ENCODE data around the gene IGFBP5. TPM values are rescaled to one million over a fixed set of nuclear protein-coding genes. Genes with fewer than 3 reads are reported as not detected.

The IGFBP5 gene
- total RNA-seq, 1 donor from 2014 or later = 150 TPM

DNA sequence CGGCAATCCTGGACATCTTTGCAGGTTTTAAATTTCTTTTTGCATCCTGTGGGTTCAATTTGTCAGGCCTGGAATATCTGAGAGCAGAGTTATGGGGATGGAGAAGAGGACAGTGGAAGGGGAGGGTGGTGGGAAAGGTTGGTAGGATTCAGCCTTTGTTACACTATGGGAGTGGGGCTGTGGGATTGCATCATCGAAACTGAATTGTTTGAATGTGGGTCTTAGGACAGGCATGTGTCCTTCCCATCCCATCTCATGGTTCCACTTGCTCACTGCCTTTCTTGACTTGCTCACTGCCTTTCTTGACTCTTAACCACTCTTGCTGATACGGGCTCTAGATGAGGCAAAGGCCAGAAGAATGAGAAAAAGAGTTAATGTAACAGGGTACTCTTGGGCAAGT, 49.2 kb downstream of the IGFBP5 start:
- TF ChIP-seq EZH2phosphoT487 (IDR thresholded peaks at IDR 0.05) = no peak
- TF ChIP-seq, protein P1, sequence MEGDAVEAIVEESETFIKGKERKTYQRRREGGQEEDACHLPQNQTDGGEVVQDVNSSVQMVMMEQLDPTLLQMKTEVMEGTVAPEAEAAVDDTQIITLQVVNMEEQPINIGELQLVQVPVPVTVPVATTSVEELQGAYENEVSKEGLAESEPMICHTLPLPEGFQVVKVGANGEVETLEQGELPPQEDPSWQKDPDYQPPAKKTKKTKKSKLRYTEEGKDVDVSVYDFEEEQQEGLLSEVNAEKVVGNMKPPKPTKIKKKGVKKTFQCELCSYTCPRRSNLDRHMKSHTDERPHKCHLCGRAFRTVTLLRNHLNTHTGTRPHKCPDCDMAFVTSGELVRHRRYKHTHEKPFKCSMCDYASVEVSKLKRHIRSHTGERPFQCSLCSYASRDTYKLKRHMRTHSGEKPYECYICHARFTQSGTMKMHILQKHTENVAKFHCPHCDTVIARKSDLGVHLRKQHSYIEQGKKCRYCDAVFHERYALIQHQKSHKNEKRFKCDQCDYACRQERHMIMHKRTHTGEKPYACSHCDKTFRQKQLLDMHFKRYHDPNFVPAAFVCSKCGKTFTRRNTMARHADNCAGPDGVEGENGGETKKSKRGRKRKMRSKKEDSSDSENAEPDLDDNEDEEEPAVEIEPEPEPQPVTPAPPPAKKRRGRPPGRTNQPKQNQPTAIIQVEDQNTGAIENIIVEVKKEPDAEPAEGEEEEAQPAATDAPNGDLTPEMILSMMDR (IDR thresholded peaks at IDR 0.05) = no peak
- TF ChIP-seq EZH2 (IDR thresholded peaks at IDR 0.05) = no peak
- Histone ChIP-seq H2AFZ (replicated peaks) (no peak overlapping the region), H3K4me1 (peaks cover 48% of the 10 kb centered on the region), H4K20me1 (ENCODE audit: low read depth) (peaks cover 97% of the 10 kb centered on the region), H3F3A (ENCODE audit: low read depth) (peaks cover 9% of the 10 kb centered on the region), H3K27me3 (no peaks in the 10 kb centered on the region), H3K36me3 (peaks cover 5% of the 10 kb centered on the region), H3K4me3 (no peak overlapping the region), H3K4me2 (no peak overlapping the region), H3K9ac (no peak overlapping the region), H3K79me2 (ENCODE audit: low read depth) (peaks cover 99% of the 10 kb centered on the region), H3K27ac (no peak overlapping the region), H3K9me3 (ENCODE audit: low read depth) (no peaks in the 10 kb centered on the region)
- Mint-ChIP-seq H3K4me3 (peak overlapping the region; percentile 4), H3K27me3 (ENCODE audit: insufficient read depth, low read depth) (peaks cover 3% of the 10 kb centered on the region), H3K9me3 (no peaks in the 10 kb centered on the region), H3K27ac (peak overlapping the region; percentile 76), H3K36me3 (peaks cover 67% of the 10 kb centered on the region), H3K4me1 (peaks cover 64% of the 10 kb centered on the region)
- DNase-seq (ENCODE audit: low spot score) = no peak

DNA sequence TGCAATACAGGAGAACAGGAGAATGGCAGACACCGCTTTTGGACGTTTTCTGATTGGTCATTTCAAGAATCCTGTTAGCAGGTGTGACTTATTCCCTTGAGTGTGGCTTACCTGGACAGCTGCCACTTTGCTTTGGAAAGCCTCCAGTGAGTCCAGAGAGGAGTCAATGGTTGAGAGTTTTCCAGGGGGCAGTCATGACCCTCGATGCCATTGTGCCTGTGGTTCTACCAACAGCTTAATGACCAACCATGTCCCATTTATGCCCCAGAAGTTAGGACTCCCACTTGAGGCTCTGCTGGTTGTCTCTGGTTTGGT, 49.8 kb downstream of the IGFBP5 start:
- no peak overlapping the region for H3K4me2 ChIP-seq
- no peak overlapping the region for H3K4me3 Mint-ChIP-seq
- peaks cover 9% of the 10 kb centered on the region for H3F3A ChIP-seq (ENCODE audit: low read depth)
- H3K4me3 ChIP-seq = no peak overlapping the region
- H3K79me2 ChIP-seq (ENCODE audit: low read depth) = peaks cover 99% of the 10 kb centered on the region
- peaks cover 5% of the 10 kb centered on the region for H3K36me3 ChIP-seq
- H3K27ac ChIP-seq = no peak overlapping the region
- H4K20me1 ChIP-seq (ENCODE audit: low read depth) = peaks cover 97% of the 10 kb centered on the region
- H3K9me3 Mint-ChIP-seq = no peaks in the 10 kb centered on the region
- H3K27me3 Mint-ChIP-seq (ENCODE audit: insufficient read depth, low read depth) = peaks cover 3% of the 10 kb centered on the region
- no peak overlapping the region for H3K27ac Mint-ChIP-seq
- H3K9me3 ChIP-seq (ENCODE audit: low read depth) = no peaks in the 10 kb centered on the region
- TF ChIP-seq, protein P1 (IDR thresholded peaks at IDR 0.05) = no peak
- H2AFZ ChIP-seq (replicated peaks) = no peak overlapping the region
- no peak overlapping the region for H3K9ac ChIP-seq
- H3K36me3 Mint-ChIP-seq = peaks cover 69% of the 10 kb centered on the region
- peaks cover 59% of the 10 kb centered on the region for H3K4me1 Mint-ChIP-seq
- H3K4me1 ChIP-seq = peaks cover 43% of the 10 kb centered on the region
- no peaks in the 10 kb centered on the region for H3K27me3 ChIP-seq
- DNase-seq (ENCODE audit: low spot score) = no peak

DNA sequence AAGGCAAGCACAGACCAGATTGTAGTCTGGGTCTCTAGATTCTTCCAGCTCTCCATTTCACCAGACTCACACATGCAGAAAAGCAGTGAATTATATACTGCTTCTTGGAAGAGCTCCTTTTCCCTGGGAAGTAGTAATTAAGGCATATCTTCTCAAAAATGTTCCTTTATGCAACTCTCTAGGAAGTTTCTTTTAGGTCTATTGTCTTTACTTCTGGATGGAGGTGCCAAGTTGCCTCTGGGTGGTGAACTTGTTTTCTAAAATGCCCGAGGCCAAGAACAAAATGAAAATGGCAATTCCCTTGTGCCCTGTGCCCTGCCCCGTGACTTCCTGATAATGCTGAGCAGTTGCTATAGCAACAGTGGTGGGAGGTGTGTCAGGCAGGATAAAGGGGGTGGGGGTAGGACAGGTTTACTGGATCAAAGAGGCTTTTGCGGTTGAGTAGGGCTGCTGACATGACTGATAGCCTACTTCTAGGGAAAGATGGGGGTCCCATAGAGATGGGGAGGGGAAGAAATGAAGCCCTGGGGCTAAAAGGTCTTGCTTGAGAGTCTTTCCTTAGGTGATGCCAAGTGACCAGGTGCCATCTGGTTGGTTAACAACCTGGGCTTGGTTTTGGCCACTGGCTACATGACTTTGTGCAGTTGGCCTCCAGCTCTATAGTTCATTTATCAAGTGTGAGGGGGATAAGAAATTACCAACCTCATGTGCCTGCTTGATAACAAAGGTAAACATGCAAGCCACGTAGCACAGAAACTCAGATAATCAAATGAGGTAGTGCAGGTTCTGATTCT, 50.3 kb downstream of the IGFBP5 start:
- DNase-seq (ENCODE audit: low spot score) = no peak
- Histone ChIP-seq H3K9ac (no peak overlapping the region), H3K79me2 (ENCODE audit: low read depth) (peaks cover 99% of the 10 kb centered on the region), H3K4me2 (no peak overlapping the region), H3K36me3 (peaks cover 5% of the 10 kb centered on the region), H3K4me3 (no peak overlapping the region), H3K27ac (no peak overlapping the region), H3F3A (ENCODE audit: low read depth) (peaks cover 9% of the 10 kb centered on the region), H2AFZ (replicated peaks) (no peak overlapping the region), H3K4me1 (peaks cover 37% of the 10 kb centered on the region), H3K27me3 (no peaks in the 10 kb centered on the region), H3K9me3 (ENCODE audit: low read depth) (no peaks in the 10 kb centered on the region), H4K20me1 (ENCODE audit: low read depth) (peaks cover 97% of the 10 kb centered on the region)
- no peak overlapping the region for H3K4me3 Mint-ChIP-seq
- peaks cover 56% of the 10 kb centered on the region for H3K4me1 Mint-ChIP-seq
- TF ChIP-seq EZH2 (IDR thresholded peaks at IDR 0.05) (no peak), EZH2phosphoT487 (IDR thresholded peaks at IDR 0.05) (no peak)
- TF ChIP-seq, protein P1 (IDR thresholded peaks at IDR 0.05) = no peak
- peak overlapping the region; percentile 70 for H3K27ac Mint-ChIP-seq
- no peaks in the 10 kb centered on the region for H3K9me3 Mint-ChIP-seq
- H3K36me3 Mint-ChIP-seq = peaks cover 72% of the 10 kb centered on the region
- H3K27me3 Mint-ChIP-seq (ENCODE audit: insufficient read depth, low read depth) = peaks cover 3% of the 10 kb centered on the region
